Epithelial cell of umbilical artery (primary cell): ENCODE results near the gene RETREG1. TPM values are rescaled to one million over a fixed set of nuclear protein-coding genes. Genes with fewer than 3 reads are reported as not detected.

Experiments used
- total RNA-seq: library from RNA; depleted of rRNA; stranded (reverse); fragments of >200 nt; gene quantifications from 2 replicates; pipeline ENCODE4 v1.2.3, GENCODE V29; 2014

Gene RETREG1
- total RNA-seq, result under 0.01 and 0.15 TPM in 2 replicates

GRCh38 chr5:16616536-16617273 lies at the start of gene RETREG1:
Gene RETREG1, minus strand, starts transcription at chr5:16616997. Its CDS starts 26 bp downstream, at chr5:16616971.

GRCh38 chr5:16465544-16466432 lies 151.0 kb downstream of the RETREG1 start, which contains the start of gene ZNF622:
Gene ZNF622, minus strand, starts transcription at chr5:16465800. Its CDS starts 135 bp downstream, at chr5:16465665.

Other genes with a start within 250 kb of the RETREG1 start
- 44.5 and 46.1 TPM in 2 replicates for gene ZNF622, start 151.2 kb downstream of the RETREG1 start, total RNA-seq